ENCODE data around the gene HABP4. TPM values are rescaled to one million over a fixed set of nuclear protein-coding genes. Genes with fewer than 3 reads are reported as not detected.
A peak's percentile ranks its signal among the peaks of the same experiment; 100 is the strongest.

HABP4 gene
- total RNA-seq, 1 experiment from 2014 or later: 15.2 TPM

DNA sequence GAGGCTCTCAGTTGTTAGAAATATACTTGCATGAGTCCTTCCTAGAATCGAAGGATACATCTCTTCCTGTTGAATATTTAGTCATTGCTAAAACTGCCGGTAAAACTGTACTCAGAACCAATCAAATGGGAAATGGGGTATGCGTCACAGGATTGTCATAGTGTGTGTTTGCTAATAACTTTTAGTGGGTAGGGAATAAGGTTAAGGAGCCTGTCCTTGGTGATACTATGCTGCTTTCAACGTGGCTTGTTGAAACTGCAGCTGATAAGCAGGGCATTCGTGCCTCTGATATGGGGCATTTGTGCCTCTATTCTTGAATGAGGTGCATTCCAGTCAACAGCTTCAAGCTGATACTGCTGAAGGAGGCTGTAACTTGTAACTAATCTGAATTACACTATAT lies 26.6 kb downstream of the HABP4 start:
- no peaks in the 10 kb centered on the region for H3K27me3 ChIP-seq
- no peak overlapping the region for H3K27ac ChIP-seq
- H3K9me3 ChIP-seq (replicated peaks): no peaks in the 10 kb centered on the region
- DNase-seq: no peak
- H3K4me1 ChIP-seq: no peaks in the 10 kb centered on the region
- peaks cover 4% of the 10 kb centered on the region; the same call in 1 of the 2 replicates for H3K36me3 ChIP-seq
- no peak overlapping the region for H3K4me3 ChIP-seq

DNA sequence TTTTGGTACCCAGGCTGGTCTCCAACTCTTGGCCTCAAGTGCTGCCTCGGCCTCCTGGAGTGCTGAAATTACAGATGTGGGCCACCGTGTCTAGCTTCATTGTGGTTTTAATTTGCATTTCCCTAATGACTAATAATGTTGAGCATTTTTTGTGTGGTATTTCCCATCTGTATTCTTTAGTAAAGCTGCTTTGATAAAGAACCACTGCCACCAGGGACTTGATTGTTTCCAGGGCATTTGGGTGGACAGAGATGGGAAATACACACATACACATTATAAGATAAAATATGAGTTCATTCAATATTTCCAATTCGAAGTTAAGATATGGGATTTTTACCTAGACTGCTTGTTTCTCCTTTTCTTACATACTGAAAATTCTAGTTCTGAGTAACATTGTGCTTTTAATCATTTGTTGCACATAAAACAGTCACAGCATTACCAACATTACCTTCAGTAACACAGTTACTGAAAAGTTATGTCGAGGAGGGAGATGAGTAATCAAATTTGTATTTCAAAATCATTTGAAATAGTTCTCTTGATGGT lies 28.9 kb downstream of the HABP4 start:
- peaks cover 4% of the 10 kb centered on the region; the same call in 1 of the 2 replicates for H3K36me3 ChIP-seq
- H3K4me3 ChIP-seq: no peak overlapping the region
- no peaks in the 10 kb centered on the region for H3K4me1 ChIP-seq
- H3K27me3 ChIP-seq: no peaks in the 10 kb centered on the region
- H3K9me3 ChIP-seq (replicated peaks): no peaks in the 10 kb centered on the region
- DNase-seq: no peak
- H3K27ac ChIP-seq: no peak overlapping the region

DNA sequence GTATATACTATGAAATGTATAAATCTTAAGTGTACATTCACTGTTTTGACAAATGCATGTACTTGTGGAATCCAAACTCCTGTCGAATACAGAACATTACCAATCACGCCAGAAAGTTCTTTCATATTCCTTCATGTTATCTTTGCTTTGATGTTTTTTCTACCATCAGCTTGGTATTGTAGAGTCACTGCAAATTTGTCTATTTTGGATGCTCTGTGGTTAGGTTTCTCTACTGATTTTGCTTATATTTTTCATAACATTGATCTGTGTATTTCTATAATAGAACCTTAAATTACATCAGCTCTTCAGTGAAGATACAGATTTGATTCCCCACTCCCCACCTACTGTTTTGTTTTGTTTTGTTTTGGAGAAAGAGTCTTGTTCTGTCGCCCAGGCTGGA lies 30.8 kb downstream of the HABP4 start:
- no peaks in the 10 kb centered on the region for H3K9me3 ChIP-seq (replicated peaks)
- H3K4me1 ChIP-seq: no peaks in the 10 kb centered on the region
- no peak overlapping the region for H3K4me3 ChIP-seq
- no peaks in the 10 kb centered on the region for H3K27me3 ChIP-seq
- peaks cover 9% of the 10 kb centered on the region; the same call in 1 of the 2 replicates for H3K36me3 ChIP-seq
- no peak overlapping the region for H3K27ac ChIP-seq
- DNase-seq: no peak

DNA sequence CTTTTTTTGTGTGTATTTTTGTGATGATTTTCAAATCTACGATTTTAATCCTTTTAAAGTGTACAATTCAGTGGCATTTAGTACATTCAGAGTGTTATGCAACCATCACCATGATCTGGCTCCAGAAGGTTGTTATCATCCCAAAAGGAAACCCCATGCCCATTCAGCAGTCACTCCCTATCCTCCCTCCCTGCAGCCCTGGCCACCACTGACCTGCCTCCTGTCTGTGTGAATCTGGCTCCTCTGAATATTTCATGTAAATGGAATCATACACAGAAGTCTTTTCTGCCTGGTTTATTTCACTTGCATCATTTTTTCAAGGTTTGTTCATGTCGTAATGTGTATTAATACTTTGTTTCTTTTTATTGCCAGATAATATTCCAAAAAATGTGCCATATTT lies 32.5 kb downstream of the HABP4 start:
- H3K27ac ChIP-seq: no peak overlapping the region
- no peaks in the 10 kb centered on the region for H3K27me3 ChIP-seq
- 0 out of 2 replicates have a peak, but pooled peaks cover 2% of the 10 kb centered on the region for H3K4me1 ChIP-seq
- H3K4me3 ChIP-seq: no peak overlapping the region
- DNase-seq: no peak
- no peaks in the 10 kb centered on the region for H3K9me3 ChIP-seq (replicated peaks)
- H3K36me3 ChIP-seq: peaks cover 18% of the 10 kb centered on the region

DNA sequence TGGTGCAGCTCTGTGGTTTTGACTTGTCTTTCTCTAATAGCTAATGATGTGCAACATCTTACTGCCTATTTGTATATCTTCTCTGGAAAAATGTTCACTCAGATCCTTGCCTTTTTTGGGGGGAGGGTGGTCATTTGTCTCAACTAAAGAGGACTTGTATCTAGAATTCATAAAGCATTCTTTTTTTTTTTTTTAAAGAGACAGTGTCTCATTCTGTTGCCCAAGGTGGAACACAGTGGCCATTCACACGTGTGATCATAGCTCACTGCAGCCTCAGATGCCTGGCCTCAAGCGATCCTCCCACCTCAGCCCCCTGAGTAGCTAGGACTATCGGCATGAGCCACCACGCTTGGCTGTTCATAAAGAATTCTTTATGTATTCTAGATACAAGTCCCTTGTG lies 33.2 kb downstream of the HABP4 start:
- Histone ChIP-seq H3K4me1 (0 out of 2 replicates have a peak, but pooled peaks cover 2% of the 10 kb centered on the region), H3K36me3 (peaks cover 25% of the 10 kb centered on the region), H3K27ac (no peak overlapping the region), H3K9me3 (replicated peaks) (no peaks in the 10 kb centered on the region), H3K27me3 (no peaks in the 10 kb centered on the region), H3K4me3 (no peak overlapping the region)
- DNase-seq: no peak

DNA sequence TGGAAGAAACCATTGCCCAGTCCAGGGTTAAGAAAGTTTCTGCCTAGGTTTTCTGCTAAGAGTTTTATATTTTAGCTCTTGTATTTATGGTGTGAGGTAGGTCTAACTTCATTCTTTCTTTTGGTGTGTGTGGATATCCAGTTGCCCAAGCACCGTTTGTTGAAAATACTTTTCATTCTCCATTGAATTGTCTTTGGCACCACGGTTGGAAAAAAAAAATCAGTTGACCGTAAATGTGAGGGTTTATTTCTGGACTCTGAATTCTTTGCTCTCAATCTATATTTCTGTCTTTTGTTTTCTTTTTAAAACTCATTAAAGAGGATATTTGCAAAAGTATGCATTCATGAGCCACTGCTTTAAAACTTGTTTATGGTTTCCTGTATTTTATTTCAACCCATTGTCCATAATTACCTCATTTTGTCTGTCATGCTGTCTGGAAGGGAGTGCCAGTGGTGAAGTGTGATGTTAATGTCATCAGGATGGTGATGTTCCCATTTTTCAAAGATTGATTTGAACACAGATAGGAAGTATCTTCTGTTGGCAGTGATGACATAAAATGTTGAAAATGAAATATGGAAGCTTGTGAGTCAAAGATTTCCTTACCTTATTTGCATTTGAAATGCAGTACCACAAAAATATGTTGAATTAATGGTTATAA lies 33.9 kb downstream of the HABP4 start:
- no peak overlapping the region for H3K27ac ChIP-seq
- H3K4me3 ChIP-seq: no peak overlapping the region
- 0 out of 2 replicates have a peak, but pooled peaks cover 2% of the 10 kb centered on the region for H3K4me1 ChIP-seq
- H3K9me3 ChIP-seq (replicated peaks): no peaks in the 10 kb centered on the region
- no peaks in the 10 kb centered on the region for H3K27me3 ChIP-seq
- peaks cover 25% of the 10 kb centered on the region for H3K36me3 ChIP-seq
- DNase-seq: no peak

DNA sequence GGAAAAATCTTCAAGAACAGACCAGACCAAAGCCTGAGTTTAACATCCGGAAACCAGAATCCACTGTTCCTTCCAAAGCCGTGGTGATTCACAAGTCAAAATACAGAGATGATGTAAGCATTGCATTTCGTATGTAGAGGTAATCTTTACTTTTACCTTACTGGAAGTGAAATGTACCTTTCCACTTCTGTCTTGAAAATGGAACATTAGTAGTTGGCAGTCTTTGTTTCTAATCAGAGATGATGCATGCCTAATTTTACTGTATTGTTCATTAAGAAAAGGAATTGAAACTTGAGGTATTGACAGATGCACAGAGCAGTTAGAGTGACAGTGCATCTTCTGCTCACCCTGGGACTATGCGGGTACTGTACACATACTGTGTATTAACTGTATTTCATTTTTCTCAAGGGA lies 34.6 kb downstream of the HABP4 start:
- Histone ChIP-seq H3K27ac (no peak overlapping the region), H3K4me1 (0 out of 2 replicates have a peak, but pooled peaks cover 2% of the 10 kb centered on the region), H3K4me3 (no peak overlapping the region), H3K36me3 (peaks cover 22% of the 10 kb centered on the region), H3K27me3 (no peaks in the 10 kb centered on the region), H3K9me3 (replicated peaks) (no peaks in the 10 kb centered on the region)
- DNase-seq: no peak

DNA sequence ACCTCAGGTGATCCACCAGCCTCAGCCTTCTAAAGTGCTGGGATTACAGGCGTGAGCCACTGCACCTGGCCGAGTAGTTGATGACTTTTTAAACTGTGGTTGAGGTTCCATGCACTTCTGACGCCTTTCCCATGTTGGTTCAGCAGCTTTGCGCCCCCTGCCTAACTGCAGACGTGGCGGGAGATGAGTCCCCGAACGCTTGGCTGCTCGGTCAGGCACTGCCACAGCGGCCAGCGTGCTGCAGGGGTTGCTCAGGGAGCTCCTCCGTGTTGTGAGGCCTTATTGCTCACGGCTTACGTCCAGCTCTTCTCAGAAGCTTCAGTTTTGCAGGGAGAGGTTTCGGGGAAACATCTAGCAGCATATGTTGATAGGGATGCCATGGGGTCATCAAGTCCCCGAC lies 35.3 kb downstream of the HABP4 start:
- Histone ChIP-seq H3K9me3 (replicated peaks) (no peaks in the 10 kb centered on the region), H3K27me3 (no peaks in the 10 kb centered on the region), H3K27ac (no peak overlapping the region), H3K4me1 (0 out of 2 replicates have a peak, but pooled peaks cover 2% of the 10 kb centered on the region), H3K4me3 (no peak overlapping the region), H3K36me3 (peaks cover 24% of the 10 kb centered on the region)
- DNase-seq: no peak

DNA sequence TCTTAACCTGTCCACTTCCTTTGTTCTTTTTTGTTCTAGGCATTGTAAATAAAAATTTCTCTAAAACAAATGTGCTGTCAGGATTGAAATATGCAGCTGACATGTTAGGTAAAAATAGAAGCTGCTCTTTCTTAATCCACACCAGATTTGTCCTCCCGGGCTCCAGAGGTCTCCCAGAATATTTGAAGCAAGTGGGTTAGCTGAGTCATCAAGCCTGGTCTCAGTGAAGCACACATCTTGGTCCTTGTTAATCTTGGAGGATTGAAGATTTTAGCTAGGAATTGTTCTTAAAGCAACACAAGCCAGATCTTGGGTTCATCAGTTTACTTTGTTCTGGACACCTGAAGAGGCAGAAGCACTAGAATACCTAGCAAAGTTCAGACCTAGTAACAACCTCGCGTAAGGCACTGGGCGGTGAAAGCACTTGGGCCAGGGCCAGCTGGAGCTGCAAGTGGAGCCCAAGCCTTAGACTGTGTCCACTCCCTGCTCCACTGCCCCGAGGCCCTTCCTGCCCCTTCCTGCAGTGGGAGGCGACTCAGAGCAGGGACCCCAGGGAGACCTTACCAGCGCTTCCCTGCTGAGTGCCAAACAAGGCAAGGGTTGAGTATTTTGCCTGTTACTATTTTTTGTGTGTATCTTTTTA lies 36.5 kb downstream of the HABP4 start:
- H3K4me3 ChIP-seq: no peak overlapping the region
- peaks cover 24% of the 10 kb centered on the region for H3K36me3 ChIP-seq
- H3K27ac ChIP-seq: no peak overlapping the region

DNA sequence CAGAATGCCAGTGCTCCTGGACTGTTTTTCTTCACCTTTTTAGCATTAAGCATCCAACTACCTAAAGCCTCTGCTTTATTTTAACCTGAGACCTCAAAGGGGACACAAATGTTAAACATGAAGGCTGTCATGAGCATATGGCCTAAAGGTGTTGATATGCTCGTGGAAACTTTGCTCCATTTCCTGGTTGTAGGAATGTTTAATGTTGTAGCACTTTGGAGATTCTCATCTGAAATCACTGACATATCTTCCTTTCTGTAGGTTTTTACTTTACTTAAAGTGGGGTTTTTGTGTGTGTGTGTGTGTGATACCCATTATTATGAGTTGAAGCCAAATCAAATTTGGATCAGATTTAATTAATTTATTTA lies 37.0 kb downstream of the HABP4 start:
- H3K9me3 ChIP-seq (replicated peaks): no peaks in the 10 kb centered on the region
- H3K27me3 ChIP-seq: no peaks in the 10 kb centered on the region
- H3K27ac ChIP-seq: no peak overlapping the region
- 0 out of 2 replicates have a peak, but pooled peaks cover 2% of the 10 kb centered on the region for H3K4me1 ChIP-seq
- H3K36me3 ChIP-seq: peaks cover 24% of the 10 kb centered on the region
- no peak overlapping the region for H3K4me3 ChIP-seq
- no peak for DNase-seq

More for the DNA sequence above, 36.5 kb downstream of the HABP4 start:
- peak in 1 of 2 experiments; percentile 16 for DNase-seq
- no peaks in the 10 kb centered on the region for H3K27me3 ChIP-seq
- no peaks in the 10 kb centered on the region for H3K9me3 ChIP-seq (replicated peaks)
- H3K4me1 ChIP-seq: 0 out of 2 replicates have a peak, but pooled peaks cover 2% of the 10 kb centered on the region

DNA sequence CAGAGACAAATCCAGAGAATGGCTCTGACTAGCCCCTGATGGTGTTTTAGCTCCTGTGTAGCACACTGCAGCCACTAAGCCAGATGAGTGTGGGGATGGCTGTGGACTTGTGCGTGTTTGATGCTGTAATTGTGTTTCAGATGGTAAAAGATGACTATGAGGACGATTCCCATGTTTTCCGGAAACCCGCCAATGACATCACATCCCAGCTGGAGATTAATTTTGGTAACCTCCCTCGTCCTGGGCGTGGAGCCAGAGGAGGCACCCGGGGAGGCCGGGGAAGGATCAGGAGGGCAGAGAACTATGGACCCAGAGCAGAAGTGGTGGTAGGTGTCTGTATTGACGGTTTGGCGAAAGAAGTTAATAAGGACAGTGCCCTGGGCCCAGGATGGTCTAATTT lies 38.0 kb downstream of the HABP4 start:
- Histone ChIP-seq H3K9me3 (replicated peaks) (no peaks in the 10 kb centered on the region), H3K27me3 (no peaks in the 10 kb centered on the region), H3K36me3 (peaks cover 24% of the 10 kb centered on the region), H3K4me1 (0 out of 2 replicates have a peak, but pooled peaks cover 2% of the 10 kb centered on the region), H3K27ac (no peak overlapping the region), H3K4me3 (no peak overlapping the region)
- no peak for DNase-seq

DNA sequence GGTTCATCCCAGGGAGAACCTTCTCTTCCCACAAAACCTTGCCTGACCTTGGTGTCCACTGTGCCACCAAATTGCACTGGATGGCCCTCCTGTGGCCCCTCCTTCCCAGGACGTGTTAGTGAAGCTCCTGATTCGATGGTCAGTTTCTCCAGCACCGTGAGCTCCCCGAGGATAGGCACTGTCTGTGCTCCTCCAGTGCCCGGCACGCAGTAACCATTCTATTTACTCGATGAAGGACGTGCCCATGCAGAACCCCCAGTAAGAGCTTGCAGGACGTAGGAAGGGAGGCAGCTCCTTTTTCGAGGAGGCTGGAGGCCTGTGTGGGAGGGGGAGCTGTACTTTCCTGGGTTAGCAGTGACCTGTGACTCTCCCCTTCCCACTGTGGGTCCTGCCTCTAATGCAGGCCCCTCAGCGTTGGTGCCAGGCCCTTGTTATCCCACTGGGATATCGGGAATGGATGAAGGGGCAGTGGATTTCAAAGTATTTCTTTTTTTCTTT lies 39.6 kb downstream of the HABP4 start:
- 0 out of 2 replicates have a peak, but pooled peaks cover 2% of the 10 kb centered on the region for H3K4me1 ChIP-seq
- no peak for DNase-seq
- no peak overlapping the region for H3K4me3 ChIP-seq
- H3K27me3 ChIP-seq: no peaks in the 10 kb centered on the region
- no peak overlapping the region for H3K27ac ChIP-seq
- H3K36me3 ChIP-seq: peaks cover 24% of the 10 kb centered on the region
- H3K9me3 ChIP-seq (replicated peaks): no peaks in the 10 kb centered on the region

DNA sequence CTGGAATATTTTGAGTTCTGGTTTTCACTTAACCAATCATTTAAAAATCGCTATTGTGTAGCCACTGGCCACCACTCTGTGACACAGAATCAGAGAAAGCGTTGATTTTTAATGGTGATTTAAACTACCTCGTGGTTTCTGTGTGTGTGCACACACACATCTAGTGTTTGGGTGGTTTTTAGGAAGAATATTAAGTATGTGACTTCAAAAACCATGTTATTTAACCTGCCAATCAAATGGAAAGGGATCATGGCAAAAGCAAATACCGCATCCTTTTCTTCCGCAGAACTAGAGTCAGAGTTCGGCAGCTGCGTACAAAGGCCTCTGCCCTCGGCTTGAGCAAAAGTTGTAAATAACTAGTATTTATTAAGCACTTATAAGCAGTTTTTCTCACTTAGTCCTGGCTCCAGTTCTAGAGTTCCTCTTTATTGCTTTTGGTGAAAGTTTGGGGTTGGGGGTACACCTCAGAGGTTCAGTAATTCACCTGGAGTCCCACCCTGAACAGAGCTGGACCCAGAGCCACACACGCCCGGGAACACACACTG lies 40.6 kb downstream of the HABP4 start:
- H3K36me3 ChIP-seq: peaks cover 17% of the 10 kb centered on the region
- H3K4me1 ChIP-seq: 0 out of 2 replicates have a peak, but pooled peaks cover 2% of the 10 kb centered on the region

DNA sequence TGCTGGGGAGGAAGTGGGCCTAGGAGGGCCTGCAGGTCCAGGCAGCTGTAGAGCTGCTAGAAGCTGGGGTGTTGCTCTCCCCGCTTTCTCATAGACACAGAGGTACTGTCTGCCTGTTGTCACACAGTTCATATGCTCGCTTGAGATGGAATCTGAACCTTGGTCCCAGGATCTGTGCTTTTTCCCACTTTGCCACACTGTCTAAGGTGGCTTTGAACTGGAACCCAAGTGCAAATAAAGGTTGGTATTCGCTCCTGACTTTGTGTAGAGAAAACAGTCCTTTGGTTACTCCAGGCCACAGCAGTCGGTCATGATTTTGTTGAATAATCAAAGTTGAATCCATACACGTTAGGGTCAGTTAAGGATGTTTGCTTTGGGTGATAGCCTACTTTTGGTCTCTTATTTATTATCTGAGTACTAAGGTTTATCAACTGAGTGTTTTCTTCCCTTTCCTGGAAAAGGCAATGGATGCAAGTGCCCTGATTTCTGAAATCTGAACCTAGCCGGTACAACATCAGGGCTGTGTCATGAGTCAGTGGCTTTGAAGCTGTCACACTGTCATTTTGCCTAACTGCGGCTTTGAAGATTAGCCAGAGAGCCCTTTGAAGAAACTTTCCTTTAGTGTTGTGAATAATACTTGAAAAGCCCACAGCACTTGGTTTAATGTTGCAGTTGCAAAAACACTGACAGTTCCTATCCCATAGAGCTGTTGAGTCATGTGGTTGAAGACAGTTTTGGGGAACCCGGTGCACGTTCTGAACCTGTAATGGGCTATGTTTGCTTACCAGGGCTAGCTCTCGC lies 41.3 kb downstream of the HABP4 start:
- DNase-seq: no peak
- H3K27me3 ChIP-seq: no peaks in the 10 kb centered on the region
- no peak overlapping the region for H3K4me3 ChIP-seq
- no peaks in the 10 kb centered on the region for H3K9me3 ChIP-seq (replicated peaks)
- 0 out of 2 replicates have a peak, but pooled peaks cover 2% of the 10 kb centered on the region for H3K4me1 ChIP-seq
- H3K27ac ChIP-seq: no peak overlapping the region
- H3K36me3 ChIP-seq: peaks cover 16% of the 10 kb centered on the region

More for the DNA sequence above, 40.6 kb downstream of the HABP4 start:
- H3K27ac ChIP-seq: no peak overlapping the region
- no peak overlapping the region for H3K4me3 ChIP-seq
- DNase-seq: no peak
- no peaks in the 10 kb centered on the region for H3K27me3 ChIP-seq
- H3K9me3 ChIP-seq (replicated peaks): no peaks in the 10 kb centered on the region

Data from SJCRH30 (cell line).